GM19455 (cell line): ENCODE data around the gene NOP53.
"Not testable (repeated sequence)": the region's sequence is repeated elsewhere in the genome, so short reads cannot be mapped to it uniquely, and the experiment has no call there.

Experiments used
- ATAC-seq: cut with Tn5 transposase; IDR thresholded peaks from one replicate; pipeline ENCODE4 v1.9.1; 2021; ENCODE audit not compliant: unreplicated experiment

NOP53 gene

GRCh38 chr19:47718415-47719046 lies 26.8 kb upstream of the NOP53 start:
- not testable (repeated sequence) for ATAC-seq

- no peak for ATAC-seq
These were observed 26.1 kb upstream of the NOP53 start for GRCh38 chr19:47719047-47719859.

- no peak for ATAC-seq
These were observed 24.5 kb upstream of the NOP53 start for GRCh38 chr19:47720669-47721422.

- ATAC-seq = no peak
These were observed 21.8 kb upstream of the NOP53 start for GRCh38 chr19:47723581-47723940.

- no peak for ATAC-seq
These were observed 19.5 kb upstream of the NOP53 start for GRCh38 chr19:47725759-47726401.

- no peak for ATAC-seq
These were observed 18.9 kb upstream of the NOP53 start for GRCh38 chr19:47726467-47726866.

- ATAC-seq = not testable (repeated sequence)
These were observed 17.1 kb upstream of the NOP53 start for GRCh38 chr19:47728295-47728694.

GRCh38 chr19:47729468-47729798 lies 15.9 kb upstream of the NOP53 start:
- no peak for ATAC-seq

- no peak for ATAC-seq
These were observed 15.4 kb upstream of the NOP53 start for GRCh38 chr19:47729799-47730520.

- ATAC-seq = no peak
These were observed 14.8 kb upstream of the NOP53 start for GRCh38 chr19:47730521-47730889.

GRCh38 chr19:47730910-47731309 lies 14.4 kb upstream of the NOP53 start:
- no peak for ATAC-seq

- ATAC-seq = no peak
These were observed 10.2 kb upstream of the NOP53 start for GRCh38 chr19:47735131-47735530.

- no peak for ATAC-seq
These were observed 4.4 kb upstream of the NOP53 start for GRCh38 chr19:47740866-47741519.

- no peak for ATAC-seq
These were observed 3.7 kb upstream of the NOP53 start for GRCh38 chr19:47741544-47742140.

GRCh38 chr19:47742634-47743033 lies 2.7 kb upstream of the NOP53 start:
- ATAC-seq = no peak

GRCh38 chr19:47746129-47746528 lies 783 bp downstream of the NOP53 start:
- ATAC-seq = not testable (repeated sequence)

GRCh38 chr19:47749326-47749725 lies 4.0 kb downstream of the NOP53 start:
- ATAC-seq = no peak

GRCh38 chr19:47750752-47751151 lies 5.4 kb downstream of the NOP53 start:
- no peak for ATAC-seq

- ATAC-seq = no peak
These were observed 7.3 kb downstream of the NOP53 start for GRCh38 chr19:47752440-47753211.
